Fibroblast of pulmonary artery (primary cell): ENCODE measurements around the gene ST6GALNAC3.

ENCODE experiments used
- DNase-seq: peaks from one replicate; pipeline ENCODE4 v3.0.0-alpha.2; 2010; ENCODE audit warnings: low read depth
- H3K4me3 ChIP-seq: replicated peaks from 2 replicates; pipeline ENCODE4 v1.5.1; 2011; ENCODE audit warnings: low read depth, mild to moderate bottlenecking, control low read depth, low read length, moderate library complexity
- TF ChIP-seq, protein P1 (sequence below): IDR thresholded peaks from 2 replicates; pipeline ENCODE4 v1.5.1; 2011; ENCODE audit warnings: mild to moderate bottlenecking, control low read depth, low read length, inconsistent platforms; ENCODE audit errors: missing control alignments

Gene ST6GALNAC3

DNA sequence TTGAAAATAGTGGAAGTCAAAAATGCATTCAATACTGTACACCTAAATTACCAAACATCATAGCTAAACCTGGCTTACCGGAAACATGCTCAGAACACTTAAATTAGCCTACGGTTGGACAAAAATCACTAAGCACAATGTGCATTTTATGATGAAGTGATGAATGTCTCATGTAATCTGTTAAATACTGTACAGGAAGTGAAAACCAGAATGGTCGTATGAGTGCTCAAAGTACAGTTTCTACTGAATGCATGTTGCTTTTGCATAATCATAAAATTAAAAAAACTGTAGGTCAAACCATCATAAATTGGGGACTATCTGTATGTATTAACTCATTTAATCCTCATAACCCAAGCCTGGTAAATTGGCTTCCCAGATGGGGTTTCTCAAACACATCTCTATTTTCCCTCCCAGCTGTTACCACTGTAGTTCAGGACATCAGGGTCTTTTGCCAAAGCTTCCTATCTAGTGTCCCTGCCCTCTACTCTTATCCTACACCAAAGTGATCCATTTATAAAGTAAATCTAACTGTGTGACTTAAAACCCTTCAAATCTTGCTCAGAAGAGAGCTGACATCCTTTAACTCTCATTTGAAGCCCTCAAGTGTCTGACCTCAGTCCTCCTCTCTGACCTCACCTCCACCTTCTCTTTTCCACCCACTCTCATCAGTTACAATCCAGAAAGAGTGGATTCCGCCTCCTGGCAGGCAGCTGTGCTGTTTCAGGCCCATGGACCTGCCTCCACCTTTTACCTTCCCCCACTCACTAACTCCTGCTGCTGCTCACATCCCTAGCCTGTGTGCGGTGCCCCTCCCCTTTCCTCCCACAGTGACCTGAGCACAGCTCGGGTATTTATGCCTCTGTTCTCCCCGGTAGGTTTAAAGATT lies 436.4 kb downstream of the ST6GALNAC3 start:
- TF ChIP-seq, protein P1, sequence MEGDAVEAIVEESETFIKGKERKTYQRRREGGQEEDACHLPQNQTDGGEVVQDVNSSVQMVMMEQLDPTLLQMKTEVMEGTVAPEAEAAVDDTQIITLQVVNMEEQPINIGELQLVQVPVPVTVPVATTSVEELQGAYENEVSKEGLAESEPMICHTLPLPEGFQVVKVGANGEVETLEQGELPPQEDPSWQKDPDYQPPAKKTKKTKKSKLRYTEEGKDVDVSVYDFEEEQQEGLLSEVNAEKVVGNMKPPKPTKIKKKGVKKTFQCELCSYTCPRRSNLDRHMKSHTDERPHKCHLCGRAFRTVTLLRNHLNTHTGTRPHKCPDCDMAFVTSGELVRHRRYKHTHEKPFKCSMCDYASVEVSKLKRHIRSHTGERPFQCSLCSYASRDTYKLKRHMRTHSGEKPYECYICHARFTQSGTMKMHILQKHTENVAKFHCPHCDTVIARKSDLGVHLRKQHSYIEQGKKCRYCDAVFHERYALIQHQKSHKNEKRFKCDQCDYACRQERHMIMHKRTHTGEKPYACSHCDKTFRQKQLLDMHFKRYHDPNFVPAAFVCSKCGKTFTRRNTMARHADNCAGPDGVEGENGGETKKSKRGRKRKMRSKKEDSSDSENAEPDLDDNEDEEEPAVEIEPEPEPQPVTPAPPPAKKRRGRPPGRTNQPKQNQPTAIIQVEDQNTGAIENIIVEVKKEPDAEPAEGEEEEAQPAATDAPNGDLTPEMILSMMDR = no peak
- no peak overlapping the region for H3K4me3 ChIP-seq
- DNase-seq = no peak

DNA sequence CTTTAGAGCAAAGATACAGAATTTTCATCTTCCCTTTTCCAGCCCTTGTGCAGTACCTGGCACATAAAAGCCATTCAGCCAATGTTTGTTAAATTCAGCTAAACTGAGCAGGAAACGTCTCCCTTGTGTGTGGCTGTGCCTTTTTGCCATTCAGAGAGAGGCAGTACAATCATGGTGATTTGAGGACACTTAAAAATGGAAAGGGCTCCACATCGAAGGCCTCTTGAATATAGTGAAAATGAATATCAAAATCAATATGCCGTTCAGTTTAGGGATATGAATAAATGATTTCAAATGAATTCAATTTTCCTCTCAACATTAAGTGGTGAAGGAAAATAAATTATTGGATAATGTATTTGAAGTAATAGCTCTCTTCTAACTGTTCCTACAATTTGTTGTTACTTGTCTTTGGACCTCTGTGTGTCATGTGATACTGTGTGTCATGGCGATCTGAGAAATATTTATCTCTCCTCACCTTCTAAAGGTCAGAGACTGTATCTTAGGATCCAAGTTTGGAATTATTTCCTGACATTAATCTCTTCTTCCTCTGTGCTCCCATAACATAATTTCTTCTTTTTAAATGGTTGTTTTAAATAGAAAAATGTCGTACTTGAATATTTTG lies 437.1 kb downstream of the ST6GALNAC3 start:
- DNase-seq = no peak
- TF ChIP-seq, protein P1 = no peak
- H3K4me3 ChIP-seq = no peak overlapping the region

DNA sequence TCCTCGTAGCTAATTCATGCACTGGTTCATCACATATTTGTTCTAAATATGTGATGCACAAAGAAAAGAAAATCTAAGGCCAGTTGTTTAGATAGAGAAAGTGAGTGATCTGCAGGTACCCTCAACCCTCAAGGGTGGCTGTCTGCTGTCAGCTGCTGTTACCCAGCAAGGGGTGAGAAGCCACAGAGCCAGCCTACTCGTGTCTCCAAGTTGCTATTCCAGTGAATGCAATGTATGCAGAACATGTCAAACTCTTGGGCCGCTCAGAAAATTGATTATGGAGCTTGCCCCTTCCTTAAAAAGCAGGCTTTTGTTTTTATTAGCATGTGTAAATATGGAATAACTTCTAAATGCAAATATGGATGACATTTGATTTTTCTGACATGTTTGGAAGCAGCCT lies 456.4 kb downstream of the ST6GALNAC3 start:
- no peak overlapping the region for H3K4me3 ChIP-seq
- TF ChIP-seq, protein P1 = no peak
- no peak for DNase-seq

DNA sequence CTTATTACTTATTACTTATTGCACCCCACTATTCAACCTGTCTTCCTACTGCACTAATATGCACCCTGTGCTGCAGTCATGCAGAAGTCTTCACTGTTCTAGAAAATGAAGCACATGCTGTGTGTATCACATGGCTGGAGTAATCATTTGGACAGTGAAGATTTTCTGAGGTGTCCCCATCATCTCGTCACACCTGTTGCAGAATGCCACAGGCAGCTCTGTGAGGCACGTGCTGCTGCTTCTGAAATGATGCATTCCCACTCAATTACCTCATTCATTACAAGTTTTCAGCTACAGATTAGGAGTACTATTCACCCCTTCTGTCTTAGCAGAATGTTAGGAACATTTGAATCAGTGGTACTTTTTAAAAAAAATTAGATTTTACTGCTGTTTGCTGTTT lies 467.1 kb downstream of the ST6GALNAC3 start:
- TF ChIP-seq, protein P1 = no peak
- no peak for DNase-seq
- no peak overlapping the region for H3K4me3 ChIP-seq

DNA sequence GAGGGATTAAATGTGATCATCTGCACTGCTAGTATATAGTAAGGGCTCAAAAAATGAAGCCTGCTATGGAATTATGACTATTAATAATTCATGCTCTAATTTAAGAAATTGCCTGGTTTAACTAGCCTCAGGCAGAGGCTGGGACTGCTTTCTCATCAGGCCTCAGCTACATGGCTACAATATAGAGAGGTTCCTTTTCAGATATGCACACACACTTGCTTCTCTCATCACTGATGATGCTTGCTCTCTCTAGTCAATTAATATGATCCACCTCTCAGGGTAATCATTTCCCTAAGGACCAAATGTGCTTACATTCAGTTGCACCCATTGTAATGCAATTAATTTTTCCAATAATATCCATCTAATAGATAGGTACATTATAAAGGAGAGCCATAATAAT lies 467.8 kb downstream of the ST6GALNAC3 start:
- TF ChIP-seq, protein P1 = no peak
- no peak for DNase-seq
- no peak overlapping the region for H3K4me3 ChIP-seq

DNA sequence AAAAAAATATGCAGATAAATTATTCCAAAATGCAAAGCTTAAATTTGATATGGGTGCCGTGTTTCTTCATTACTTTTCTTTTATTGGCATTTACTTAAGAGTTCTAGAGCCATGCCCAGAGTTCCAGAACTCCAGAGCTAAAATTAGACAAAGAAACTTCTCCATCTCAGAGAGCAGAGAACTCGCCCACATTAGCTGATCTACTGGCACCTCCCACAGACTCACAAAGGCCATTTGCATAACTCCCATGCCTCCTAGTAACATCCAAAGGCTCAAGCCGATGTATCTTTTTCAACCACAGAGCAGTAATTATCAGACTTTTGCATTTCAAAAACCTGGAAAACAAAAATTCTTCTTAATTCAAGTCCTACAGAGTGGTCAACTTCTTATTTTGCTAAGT lies 468.9 kb downstream of the ST6GALNAC3 start:
- H3K4me3 ChIP-seq = no peak overlapping the region
- DNase-seq = no peak
- TF ChIP-seq, protein P1 = no peak
